OCI-LY1 (cell line): ENCODE results near the gene SLC22A3.

Source experiments
- EZH2 ChIP-seq: fragments of 200-600 bp; sonication (generic), shearing (Covaris generic); IDR thresholded peaks from 2 replicates; pipeline ENCODE4 v1.8.0; 2017; ENCODE audit warnings: borderline replicate concordance, mixed run types, mild to moderate bottlenecking, antibody characterized with exemption, low read length, moderate library complexity, mixed read lengths
- TF ChIP-seq, protein P1 (sequence below): fragments of 200-600 bp; sonication (generic), shearing (Covaris generic); IDR thresholded peaks from 2 replicates; pipeline ENCODE4 v1.5.1; 2017; ENCODE audit warnings: mild to moderate bottlenecking, antibody characterized with exemption, low read length, moderate library complexity, mixed read lengths

DNA sequence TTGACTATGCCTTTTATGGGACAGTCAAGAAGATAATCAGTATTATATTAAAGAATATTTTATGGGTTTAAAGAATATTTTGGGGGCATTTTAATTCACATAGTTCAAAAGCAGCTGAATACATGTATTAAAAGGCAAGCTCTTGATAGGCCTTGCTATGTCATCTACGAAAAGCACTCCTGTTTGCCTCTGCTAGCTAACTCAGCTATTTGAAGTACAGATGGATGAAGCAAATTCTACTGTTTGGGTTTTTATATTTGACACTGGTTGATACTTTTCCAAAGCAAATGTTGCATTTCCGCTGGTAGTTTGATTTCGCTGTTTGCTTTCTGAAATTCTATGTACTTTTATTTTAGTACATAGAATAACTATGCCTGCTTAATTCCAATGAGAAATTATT lies 47.0 kb downstream of the SLC22A3 start:
- TF ChIP-seq, protein P1, sequence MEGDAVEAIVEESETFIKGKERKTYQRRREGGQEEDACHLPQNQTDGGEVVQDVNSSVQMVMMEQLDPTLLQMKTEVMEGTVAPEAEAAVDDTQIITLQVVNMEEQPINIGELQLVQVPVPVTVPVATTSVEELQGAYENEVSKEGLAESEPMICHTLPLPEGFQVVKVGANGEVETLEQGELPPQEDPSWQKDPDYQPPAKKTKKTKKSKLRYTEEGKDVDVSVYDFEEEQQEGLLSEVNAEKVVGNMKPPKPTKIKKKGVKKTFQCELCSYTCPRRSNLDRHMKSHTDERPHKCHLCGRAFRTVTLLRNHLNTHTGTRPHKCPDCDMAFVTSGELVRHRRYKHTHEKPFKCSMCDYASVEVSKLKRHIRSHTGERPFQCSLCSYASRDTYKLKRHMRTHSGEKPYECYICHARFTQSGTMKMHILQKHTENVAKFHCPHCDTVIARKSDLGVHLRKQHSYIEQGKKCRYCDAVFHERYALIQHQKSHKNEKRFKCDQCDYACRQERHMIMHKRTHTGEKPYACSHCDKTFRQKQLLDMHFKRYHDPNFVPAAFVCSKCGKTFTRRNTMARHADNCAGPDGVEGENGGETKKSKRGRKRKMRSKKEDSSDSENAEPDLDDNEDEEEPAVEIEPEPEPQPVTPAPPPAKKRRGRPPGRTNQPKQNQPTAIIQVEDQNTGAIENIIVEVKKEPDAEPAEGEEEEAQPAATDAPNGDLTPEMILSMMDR, result no peak
- no peak for TF ChIP-seq EZH2
